ENCODE results near the gene TRAPPC4. TPM values are rescaled to one million over a fixed set of nuclear protein-coding genes. Genes with fewer than 3 reads are reported as not detected.

The TRAPPC4 gene
- total and polyA plus RNA-seq, 9 donors, result 34.0 to 59.1 (median 55.1) TPM

GRCh38 chr11:119041821-119042514, 23.4 kb downstream of the TRAPPC4 start:
- no peaks in the 10 kb centered on the region for H3K9me3 ChIP-seq
- H3K4me1 ChIP-seq (ENCODE audit: insufficient read depth), result no peaks in the 10 kb centered on the region
- intact Hi-C loops (cut with DNase I), result no loop called here
- no peak for DNase-seq
- 68 to 77% (median 72%) methylated on average over 4 of the region's 4 CpGs for WGBS, 3 donors
- H3K36me3 ChIP-seq, result no peaks in the 10 kb centered on the region
- H3K27me3 ChIP-seq, result no peaks in the 10 kb centered on the region
- H3K27ac ChIP-seq, result no peak overlapping the region
- TF ChIP-seq CTCF (IDR thresholded peaks at IDR 0.05), result no peak
- no peak for TF ChIP-seq EP300 (IDR thresholded peaks at IDR 0.05)
- no peak for TF ChIP-seq POLR2A (IDR thresholded peaks at IDR 0.05)
- H3K4me3 ChIP-seq, result no peak overlapping the region

- TF ChIP-seq EP300 (IDR thresholded peaks at IDR 0.05) (no peak), POLR2A (IDR thresholded peaks at IDR 0.05) (no peak), CTCF (IDR thresholded peaks at IDR 0.05) (no peak)
- DNase-seq, result no peak
- intact Hi-C loops (cut with DNase I), result no loop called here
- 87 to 90% (median 89%) methylated on average over 9 of the region's 9 CpGs for WGBS, 3 donors
- Histone ChIP-seq H3K27me3 (no peaks in the 10 kb centered on the region), H3K27ac (no peak overlapping the region), H3K4me1 (ENCODE audit: insufficient read depth) (no peaks in the 10 kb centered on the region), H3K36me3 (no peaks in the 10 kb centered on the region), H3K9me3 (no peaks in the 10 kb centered on the region), H3K4me3 (no peak overlapping the region)
These were observed 24.4 kb downstream of the TRAPPC4 start for GRCh38 chr11:119042927-119043326.

- H3K9me3 ChIP-seq, result no peaks in the 10 kb centered on the region
- no peak overlapping the region for H3K27ac ChIP-seq
- intact Hi-C loops (cut with DNase I), result no loop called here
- H3K27me3 ChIP-seq, result no peaks in the 10 kb centered on the region
- DNase-seq, result no peak
- no peak overlapping the region for H3K4me3 ChIP-seq
- H3K36me3 ChIP-seq, result no peaks in the 10 kb centered on the region
- H3K4me1 ChIP-seq (ENCODE audit: insufficient read depth), result no peaks in the 10 kb centered on the region
- WGBS, 3 donors, result 62 to 70% (median 68%) methylated on average over 6 of the region's 6 CpGs
- TF ChIP-seq CTCF (IDR thresholded peaks at IDR 0.05) (no peak), POLR2A (IDR thresholded peaks at IDR 0.05) (no peak), EP300 (IDR thresholded peaks at IDR 0.05) (no peak)
These were observed 26.1 kb downstream of the TRAPPC4 start for GRCh38 chr11:119044708-119045107.

GRCh38 chr11:119046489-119046888, 27.9 kb downstream of the TRAPPC4 start:
- Histone ChIP-seq H3K4me3 (no peak overlapping the region), H3K4me1 (ENCODE audit: insufficient read depth) (no peaks in the 10 kb centered on the region), H3K27ac (no peak overlapping the region), H3K9me3 (no peaks in the 10 kb centered on the region), H3K36me3 (no peaks in the 10 kb centered on the region), H3K27me3 (no peaks in the 10 kb centered on the region)
- intact Hi-C loops (cut with DNase I), result no loop called here
- no peak for TF ChIP-seq EP300 (IDR thresholded peaks at IDR 0.05)
- no peak for TF ChIP-seq POLR2A (IDR thresholded peaks at IDR 0.05)
- TF ChIP-seq CTCF (IDR thresholded peaks at IDR 0.05), result no peak
- no peak for DNase-seq
- WGBS, 3 donors, result 88 to 94% (median 93%) methylated on average over 6 of the region's 6 CpGs
